ENCODE results near the gene MICAL2.

GRCh38 chr11:12246147-12246546 is 135.8 kb downstream of the MICAL2 start:
- no peak for TF ChIP-seq FOXA1 (IDR thresholded peaks at IDR 0.05)
- TF ChIP-seq FOXA1 (CRISPR knock-in tag; IDR thresholded peaks at IDR 0.05), result no peak
- TF ChIP-seq EZH2 (conservative IDR thresholded peaks at IDR 0.05; ENCODE audit: low read depth, low read length), result no peak
- no peak for TF ChIP-seq ZFP37 (CRISPR knock-in tag; IDR thresholded peaks at IDR 0.05; ENCODE audit: borderline replicate concordance)
- no peak for TF ChIP-seq HMGXB4 (CRISPR knock-in tag; IDR thresholded peaks at IDR 0.05; ENCODE audit: borderline replicate concordance in 1 of 2, low read depth in 1 of 2)
- TF ChIP-seq NFRKB (IDR thresholded peaks at IDR 0.05), result no peak
- no peak for TF ChIP-seq BCL3 (CRISPR knock-in tag; IDR thresholded peaks at IDR 0.05)
- TF ChIP-seq ZSCAN30 (CRISPR knock-in tag; IDR thresholded peaks at IDR 0.05), result no peak
